GM21528 (cell line): ENCODE results near the gene LRCH2.

Experiments used
- ATAC-seq: cut with Tn5 transposase; IDR thresholded peaks from one replicate; pipeline ENCODE4 v1.9.1; 2021; ENCODE audit warnings: mild to moderate bottlenecking, moderate library complexity; ENCODE audit not compliant: unreplicated experiment, low FRiP score

LRCH2 gene

GRCh38 chrX:115093191-115093590 is 140.7 kb downstream of the LRCH2 start:
- no peak for ATAC-seq

- no peak for ATAC-seq
Observed at GRCh38 chrX:115089419-115089818, 144.5 kb downstream of the LRCH2 start.

GRCh38 chrX:115068896-115069295 is 165.0 kb downstream of the LRCH2 start:
- no peak for ATAC-seq

GRCh38 chrX:115067812-115068211 is 166.1 kb downstream of the LRCH2 start:
- no peak for ATAC-seq

GRCh38 chrX:115065304-115065703 is 168.6 kb downstream of the LRCH2 start:
- ATAC-seq, result no peak
